Cerebellar cortex (tissue), 1 donor: ENCODE data around the gene APBA2.

Experiments used
- DNase-seq: peaks from one replicate; pipeline ENCODE4 v3.0.0-alpha.2; 2015; ENCODE audit warnings: low spot score

Gene APBA2

DNA sequence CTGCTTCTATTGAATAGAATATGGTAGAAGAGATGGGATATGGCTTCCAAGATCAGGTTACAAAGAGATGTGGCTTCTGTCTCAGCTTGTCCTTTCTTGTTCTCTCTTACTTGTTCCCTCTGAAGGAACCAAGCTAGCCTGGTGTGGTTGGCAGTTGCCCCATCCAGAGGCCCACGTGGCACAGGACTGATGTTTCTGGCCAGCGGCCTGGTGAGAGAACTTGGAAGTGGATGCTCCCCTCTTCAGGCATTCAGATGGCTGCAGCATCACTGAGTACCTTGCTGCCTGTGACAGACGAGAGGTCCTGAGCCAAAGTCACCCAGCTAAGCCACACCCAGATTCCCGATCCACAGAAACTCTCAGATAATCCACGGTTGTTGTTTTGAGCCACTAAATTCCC is 200.2 kb downstream of the APBA2 start:
- DNase-seq: no peak

DNA sequence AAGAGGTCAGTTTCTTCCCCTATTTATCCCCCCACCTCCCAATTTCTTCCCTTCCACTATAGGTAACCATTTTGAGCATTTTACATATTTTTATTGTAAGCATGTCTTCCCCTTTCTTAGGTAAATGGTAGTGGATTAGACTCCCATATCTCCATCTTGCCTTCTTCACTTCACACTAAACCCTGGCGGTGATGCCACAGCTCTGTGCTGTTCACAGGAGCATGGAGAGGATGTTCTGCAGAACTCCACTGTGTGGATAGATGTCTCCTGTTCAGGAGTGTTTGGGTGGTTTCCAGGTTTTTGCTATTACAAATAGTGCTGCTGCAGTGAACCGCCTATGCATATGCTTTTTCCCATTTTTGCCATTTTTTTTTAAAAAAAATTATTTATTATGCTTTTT is 201.1 kb downstream of the APBA2 start:
- no peak for DNase-seq

DNA sequence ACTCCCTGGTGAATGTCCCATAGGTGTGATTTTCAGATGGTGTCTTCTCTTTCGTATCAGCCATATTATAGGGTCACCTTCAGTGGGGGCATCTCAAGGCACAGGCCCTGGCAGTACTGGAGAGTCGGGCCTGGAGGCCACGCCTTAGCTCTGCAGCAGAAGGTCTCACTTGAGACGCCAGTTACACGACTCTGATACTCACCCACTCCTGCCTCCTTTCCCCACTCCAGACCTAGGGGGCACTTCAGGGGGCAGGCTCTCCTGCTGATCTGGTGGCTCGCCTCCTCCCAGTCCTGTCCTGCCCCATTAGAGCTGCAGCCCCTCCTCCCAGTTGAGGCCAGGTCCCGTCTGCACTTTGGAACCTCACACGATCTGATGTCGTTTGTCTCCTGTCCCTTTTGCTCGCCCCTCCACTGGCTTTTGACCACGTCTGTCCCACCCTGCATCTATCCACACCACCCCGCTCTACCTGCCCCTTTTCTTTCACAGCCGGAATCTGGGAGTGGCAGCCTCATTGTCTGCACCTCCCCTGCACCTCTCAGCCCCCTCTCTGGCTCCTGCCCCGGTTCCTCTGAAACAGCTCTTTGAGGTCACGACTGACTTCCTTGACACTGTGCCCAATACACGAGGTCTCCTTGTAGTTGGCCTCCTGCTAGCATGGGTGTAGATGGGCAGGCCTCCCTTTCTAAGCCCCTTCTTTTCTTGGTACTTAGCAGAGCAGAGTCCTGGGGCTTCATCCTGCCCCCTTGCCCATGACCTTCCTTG is 201.9 kb downstream of the APBA2 start:
- DNase-seq: no peak

GRCh38 chr15:29088666-29089065 is 202.9 kb downstream of the APBA2 start:
- no peak for DNase-seq

DNA sequence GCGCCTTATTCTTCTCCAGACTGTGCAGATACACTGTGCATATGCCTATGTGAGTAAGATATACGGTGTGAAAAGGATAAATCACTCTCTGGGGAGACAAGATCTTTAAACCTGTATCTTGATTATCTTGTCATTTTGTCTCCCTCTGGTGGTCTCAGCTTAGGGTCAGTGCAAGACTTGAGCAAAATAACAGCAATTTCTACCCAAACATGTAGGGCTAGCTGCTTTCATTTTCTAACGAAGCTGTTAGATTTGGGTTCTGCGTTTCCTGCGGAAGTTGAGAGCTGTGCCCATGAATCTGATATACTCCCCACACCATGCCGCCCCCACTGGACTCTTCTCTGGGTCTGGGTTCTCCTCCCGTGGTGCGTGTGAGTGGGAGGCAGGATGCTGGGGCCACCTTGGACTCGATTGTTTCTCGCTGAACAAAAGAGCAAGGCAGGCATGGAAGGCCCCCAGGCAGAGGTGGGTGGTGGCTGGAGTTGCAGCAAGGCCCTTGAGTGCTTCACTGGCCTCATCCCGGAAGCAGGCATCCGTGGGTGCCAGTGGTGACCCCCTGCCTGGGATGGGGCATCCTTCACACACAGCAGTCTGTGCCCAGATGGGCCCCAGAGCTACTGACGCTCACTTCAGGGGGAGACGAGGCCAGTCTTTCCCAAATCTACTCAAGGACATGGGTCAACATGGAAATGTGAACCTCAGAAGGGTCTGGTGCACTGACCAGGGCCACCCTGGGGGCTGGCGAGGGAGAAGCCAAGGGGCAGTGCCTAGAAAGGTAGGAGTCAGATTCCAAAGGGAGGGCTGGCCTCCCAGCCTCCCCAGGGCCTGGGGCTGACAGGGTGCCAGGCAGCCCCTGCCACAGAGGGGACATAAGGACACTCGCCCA is 204.2 kb downstream of the APBA2 start:
- DNase-seq: no peak

DNA sequence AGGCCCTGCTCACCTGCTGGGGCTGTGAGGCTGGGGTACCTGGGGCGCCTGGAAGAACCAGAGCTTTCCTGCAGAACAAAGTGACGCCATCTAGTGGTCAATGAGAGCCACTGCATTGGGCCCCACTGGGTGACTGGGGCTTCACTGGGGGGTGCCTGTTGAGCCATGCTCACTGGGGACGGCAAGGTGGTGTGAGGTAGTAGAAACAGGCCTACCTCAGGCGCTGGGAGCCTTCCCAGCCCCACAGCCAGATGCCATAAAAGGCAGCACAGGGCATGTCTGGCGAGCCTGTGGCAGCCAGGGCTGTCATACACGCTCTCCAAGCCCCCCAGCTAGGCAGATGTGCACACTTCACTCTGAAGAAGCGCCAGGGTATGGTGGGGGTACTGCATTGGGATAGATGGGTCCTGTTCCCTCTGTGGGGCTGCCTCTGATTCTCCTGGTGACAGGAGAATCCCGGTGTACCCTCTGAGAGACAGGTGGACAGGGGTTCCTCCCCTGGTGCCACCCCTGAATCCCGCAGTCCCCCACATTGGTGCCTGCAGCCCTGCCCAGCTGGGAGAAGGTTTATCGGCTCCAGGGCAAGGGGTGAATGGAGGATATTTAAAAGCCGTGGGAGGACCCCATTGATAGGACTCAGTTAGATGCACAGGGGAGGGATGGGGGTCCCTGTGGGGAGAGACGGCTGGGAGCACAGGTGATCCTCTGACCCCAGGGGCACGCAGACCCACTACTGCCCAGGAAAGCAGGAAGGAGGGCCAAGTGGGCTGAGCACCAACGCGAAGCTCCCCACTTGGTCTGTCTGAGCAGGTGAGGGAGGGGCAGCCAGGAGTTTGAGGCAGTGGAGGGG is 205.1 kb downstream of the APBA2 start:
- DNase-seq: no peak

DNA sequence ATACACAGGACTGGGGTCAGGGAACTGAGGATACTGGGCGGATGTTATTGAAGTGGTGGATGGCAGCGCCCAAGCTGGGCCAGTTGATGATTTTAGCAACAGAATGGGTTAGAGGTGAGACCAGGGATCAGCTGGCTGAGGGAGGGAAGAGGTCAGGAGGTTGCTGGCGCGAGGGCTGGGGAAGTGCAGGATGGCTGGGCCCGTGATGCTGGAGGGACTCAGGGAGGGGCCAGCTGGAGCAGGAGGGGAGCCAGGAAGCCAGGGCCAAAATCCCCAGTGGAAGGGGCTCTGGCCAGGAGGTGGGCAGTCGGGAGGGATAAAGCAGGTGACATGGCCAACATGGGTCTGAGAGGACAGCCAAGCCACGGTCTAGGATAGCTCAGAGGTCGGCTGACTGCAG is 205.9 kb downstream of the APBA2 start:
- no peak for DNase-seq

DNA sequence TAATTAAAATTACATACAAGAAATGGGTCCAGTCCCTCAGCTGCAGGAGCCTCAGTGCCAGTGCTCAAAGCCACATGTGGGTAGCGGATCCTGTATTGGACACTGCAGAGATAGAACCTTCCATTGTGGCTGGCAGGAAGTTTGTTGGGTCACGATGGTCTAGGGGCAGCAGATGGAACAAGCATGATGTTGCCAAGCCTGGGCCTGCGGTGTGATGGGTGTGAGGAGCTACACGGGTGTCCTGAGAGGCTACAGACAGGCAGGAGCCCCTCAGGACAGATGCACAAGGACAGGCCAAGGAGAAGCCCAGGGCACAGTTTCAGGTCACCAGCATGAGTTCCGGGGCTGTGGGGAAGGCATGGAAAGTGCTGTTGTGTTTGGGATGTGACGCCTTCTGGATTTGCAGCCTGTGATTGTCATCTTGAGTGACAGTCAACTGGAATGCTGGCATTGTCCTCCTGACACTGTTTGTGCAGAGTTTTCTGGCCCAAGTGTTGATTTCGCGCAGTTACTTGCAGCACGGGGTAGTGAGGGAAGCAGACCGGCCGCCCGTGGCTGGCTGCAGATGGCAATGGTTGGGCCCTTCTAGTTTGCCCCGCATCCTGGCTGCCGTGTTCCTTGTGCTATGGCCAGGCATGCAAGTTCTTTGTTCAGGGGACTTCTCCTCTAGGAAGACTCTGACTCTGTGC is 206.7 kb downstream of the APBA2 start:
- peak; percentile 51 for DNase-seq

- DNase-seq: no peak
These were observed 207.3 kb downstream of the APBA2 start for GRCh38 chr15:29093065-29093435.

DNA sequence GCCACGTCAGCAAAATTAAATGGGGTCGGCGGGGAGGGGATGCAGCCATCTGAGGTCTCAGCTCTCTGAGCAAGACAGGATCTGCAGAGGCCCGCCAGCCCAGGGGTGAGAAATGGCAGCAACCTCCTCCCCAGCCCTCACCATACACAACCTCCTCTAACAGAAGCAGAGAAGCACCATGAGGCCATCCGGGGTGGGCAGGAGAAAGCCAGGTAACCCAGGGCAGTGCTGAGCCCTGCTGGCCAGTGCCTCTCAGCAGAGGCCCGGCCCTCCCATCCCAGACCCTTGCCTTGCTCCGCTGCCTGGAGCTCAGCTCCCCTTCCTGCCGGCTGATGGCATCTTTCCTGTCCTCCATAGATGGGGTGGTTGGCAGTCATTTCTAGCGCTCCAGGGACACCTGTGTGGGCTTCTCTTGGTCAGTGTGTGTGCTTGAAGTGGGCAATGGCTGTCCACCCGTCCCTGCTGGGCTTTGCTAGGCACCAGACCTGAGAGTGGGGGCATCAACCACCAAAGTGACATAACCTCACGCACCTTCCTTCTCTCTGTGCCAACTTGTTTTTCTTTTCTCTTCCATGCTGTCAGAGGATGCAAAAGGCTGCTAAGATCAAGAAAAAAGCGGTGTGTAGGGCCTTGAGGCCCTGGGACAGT is 208.0 kb downstream of the APBA2 start:
- no peak for DNase-seq

DNA sequence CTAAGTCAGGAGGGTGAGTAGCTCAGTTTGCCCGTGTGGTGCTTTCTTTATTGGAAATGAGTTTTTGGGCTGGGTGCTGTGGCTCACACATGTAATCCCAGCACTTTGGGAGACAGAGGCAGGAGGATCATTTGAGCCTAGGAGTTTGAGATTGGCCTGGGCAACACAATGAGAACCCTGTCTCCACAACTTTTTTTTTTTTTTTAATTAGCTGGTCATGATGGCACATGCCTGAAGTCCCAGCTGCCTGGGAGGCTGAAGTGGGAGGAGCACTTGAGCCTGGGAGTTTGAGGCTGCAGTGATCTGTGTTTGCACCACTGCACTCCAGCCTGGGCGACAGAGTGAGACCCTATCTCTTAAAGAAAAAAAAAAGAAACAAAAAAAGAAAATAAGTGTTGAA is 208.9 kb downstream of the APBA2 start:
- no peak for DNase-seq

- no peak for DNase-seq
These were observed 210.0 kb downstream of the APBA2 start for GRCh38 chr15:29095746-29096145.

DNA sequence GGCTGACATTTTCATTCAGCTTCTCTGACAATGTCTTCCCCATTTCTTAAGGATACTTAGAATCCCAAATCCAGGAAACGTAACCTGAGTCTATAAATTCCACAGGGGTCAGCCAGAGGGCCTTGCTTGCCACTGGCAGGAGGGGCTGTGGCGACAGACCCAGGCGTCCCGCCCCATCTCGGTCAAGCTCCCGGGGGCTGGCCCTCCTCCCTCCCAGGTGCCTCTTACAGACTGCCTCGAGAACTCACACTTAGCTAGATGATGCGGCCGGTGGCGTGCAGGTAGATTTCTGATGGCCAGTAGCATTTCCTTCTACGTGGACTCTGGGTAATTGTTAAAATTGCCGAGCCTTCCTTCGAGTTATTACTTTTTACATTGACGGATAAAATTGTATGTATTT is 211.4 kb downstream of the APBA2 start:
- DNase-seq: no peak

DNA sequence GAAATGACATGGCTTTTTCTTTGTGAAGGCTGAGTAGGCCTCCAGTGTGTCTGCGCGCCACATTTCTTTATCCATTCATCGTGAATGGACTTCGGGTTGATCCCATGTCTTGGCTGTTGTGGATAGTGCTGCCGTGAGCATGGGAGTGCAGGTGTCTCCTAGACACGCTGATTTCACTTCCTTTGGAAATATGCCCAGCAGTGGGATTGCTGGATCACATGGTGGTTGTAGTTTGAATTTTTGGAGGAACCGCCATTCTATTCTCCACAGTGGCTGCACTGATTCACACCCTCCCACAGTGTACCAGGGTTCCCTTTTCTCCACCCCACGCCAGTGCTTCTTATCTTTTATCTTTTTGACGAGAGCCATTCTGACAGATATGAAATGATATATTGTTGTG is 212.2 kb downstream of the APBA2 start:
- peak; percentile 77 for DNase-seq

DNA sequence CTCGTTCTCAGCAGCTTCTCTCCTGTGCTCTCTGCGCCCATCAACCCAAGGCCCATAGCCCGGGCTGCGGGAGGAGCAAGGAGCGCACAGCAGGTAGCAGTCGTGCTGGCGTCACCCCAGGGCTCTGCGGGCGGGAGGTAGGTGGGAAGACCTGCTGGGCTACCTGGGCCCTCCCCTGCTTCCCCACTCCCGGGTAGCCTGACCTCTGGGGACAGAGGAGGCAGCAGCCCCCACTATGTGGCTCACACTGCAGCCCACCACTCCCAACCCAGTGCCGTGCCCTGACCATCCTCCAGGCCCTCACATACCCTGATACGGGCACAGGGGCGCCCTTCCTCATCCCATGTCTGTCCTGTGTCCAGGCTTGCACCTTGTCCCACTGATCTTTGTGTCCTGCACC is 212.9 kb downstream of the APBA2 start:
- no peak for DNase-seq

DNA sequence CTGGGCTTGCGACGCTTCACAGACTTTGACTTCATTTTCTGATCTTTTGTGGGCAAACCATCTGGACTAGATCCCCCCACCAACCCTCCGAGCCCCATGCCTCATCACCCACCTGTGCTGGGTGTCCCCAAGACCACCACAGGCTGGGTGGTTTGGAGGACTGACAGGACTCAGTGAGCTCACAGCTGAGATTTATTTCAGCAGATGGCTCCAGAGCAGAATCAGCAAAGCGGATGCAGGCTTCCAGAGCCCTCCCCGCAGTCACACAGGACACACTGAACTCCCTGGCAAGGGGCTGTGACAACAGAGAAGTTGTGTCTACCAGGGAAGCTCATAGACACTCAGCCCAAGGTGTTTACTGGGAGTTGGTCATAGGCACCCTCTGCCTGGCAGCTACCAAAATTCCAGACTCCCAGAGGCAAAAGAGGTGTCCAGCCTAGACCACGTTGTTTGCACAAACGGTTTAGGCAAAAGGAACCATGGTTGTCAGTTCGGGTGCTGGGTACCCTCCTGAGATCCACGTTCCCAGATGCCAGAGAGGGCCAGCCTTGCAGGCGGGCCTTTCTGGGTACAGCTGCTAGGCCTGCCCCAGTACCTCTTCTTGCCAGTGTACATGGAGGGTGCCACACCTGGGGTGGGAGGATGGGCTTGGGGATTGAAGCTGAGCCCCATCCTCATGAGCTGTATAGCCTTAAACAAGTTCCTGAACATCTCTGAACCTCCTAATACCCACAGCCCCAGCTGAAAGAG is 213.5 kb downstream of the APBA2 start:
- peak; percentile 81 for DNase-seq

GRCh38 chr15:29100486-29101000 is 214.8 kb downstream of the APBA2 start:
- no peak for DNase-seq

DNA sequence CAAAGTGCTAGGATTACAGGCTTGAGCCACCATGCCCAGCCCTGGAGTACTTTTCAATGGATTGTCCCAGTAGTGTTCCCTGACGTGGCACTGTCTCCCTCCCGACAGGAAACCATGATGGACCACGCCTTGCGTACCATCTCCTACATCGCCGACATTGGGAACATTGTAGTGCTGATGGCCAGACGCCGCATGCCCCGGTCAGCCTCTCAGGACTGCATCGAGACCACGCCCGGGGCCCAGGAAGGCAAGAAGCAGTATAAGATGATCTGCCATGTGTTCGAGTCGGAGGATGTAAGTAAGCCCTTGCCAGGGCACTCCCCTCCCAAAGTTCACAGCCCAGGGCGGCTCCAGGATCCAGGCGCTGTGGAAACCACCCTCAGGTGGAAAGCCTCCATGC is 215.7 kb downstream of the APBA2 start:
- no peak for DNase-seq

DNA sequence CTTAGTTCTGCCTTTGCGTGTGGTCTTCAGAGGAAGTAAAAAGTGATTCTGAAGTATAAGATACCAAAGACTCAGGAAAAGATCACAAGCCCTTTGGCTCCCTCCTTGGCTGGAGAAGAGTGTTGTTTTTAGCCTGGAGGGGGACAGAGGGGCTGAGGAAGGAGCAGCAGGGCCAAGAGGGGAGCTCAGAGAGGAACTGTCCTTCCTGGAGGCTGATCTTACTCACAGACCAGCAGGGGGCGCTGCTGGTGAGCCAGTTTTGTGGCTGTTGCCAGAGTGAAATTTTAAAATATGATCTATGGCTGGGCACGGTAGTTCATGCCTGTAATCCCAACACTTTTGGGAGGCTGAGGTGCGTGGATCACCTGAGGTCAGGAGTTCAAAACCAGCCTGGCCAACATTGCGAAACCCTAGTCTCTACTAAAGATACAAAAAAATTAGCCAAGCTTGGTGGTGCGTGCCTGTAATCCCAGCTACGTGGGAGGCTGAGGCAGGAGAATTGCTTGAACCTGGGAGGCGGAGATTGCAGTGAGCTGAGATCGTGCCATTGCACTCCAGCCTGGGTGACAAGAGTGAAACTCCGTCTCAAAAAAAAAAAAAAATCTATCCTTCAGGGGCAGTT is 216.5 kb downstream of the APBA2 start:
- peak; percentile 66 for DNase-seq
